Stimulated activated CD8-positive, alpha-beta memory T cell treated with anti-CD3 and anti-CD28 coated beads, Interleukin-15, amount 100 ng/mL, for 48 hours (primary cell): ENCODE results near the gene REEP1.
"Not testable (repeated sequence)": the region's sequence is repeated elsewhere in the genome, so short reads cannot be mapped to it uniquely, and the experiment has no call there.

Source experiments
- DNase-seq, 2 donors: peaks; one replicate each; pipeline ENCODE4 v3.0.0-alpha.2; 2020; ENCODE audit warnings: low read depth in 2 of 2

Gene REEP1

DNA sequence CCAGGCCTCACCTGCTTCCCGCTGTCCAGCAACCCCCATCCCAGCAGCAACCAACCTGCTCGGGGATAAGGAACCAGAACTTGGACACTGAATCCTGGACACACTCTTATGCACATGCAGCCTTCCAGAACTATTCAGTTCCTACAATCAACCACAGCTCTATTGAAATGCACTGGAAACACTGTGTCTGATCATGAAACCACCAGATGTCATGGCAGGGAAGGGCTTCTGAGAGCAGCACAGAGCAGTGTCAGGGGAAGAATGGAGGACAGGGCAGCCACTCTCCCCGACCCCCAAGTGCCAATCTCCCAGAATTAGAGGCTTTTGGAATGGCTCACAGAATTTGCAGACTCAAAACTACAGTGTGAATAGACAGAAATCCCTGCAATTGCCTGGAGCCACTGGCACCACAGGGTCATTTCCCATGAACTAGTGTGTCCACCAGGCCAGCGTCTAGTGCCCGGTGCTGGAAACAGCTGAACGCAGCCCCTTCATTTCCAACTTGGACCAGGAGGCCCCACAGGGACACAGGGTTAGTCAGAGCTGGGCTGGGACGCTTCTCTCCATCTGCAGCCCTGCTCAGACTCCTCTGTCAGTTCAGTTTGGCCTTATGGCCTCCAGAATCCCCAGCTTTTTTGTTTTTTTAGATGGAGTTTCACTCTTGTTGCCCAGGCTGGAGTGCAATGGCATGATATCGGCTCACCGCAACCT, 112.6 kb downstream of the REEP1 start:
- DNase-seq, result no peak

DNA sequence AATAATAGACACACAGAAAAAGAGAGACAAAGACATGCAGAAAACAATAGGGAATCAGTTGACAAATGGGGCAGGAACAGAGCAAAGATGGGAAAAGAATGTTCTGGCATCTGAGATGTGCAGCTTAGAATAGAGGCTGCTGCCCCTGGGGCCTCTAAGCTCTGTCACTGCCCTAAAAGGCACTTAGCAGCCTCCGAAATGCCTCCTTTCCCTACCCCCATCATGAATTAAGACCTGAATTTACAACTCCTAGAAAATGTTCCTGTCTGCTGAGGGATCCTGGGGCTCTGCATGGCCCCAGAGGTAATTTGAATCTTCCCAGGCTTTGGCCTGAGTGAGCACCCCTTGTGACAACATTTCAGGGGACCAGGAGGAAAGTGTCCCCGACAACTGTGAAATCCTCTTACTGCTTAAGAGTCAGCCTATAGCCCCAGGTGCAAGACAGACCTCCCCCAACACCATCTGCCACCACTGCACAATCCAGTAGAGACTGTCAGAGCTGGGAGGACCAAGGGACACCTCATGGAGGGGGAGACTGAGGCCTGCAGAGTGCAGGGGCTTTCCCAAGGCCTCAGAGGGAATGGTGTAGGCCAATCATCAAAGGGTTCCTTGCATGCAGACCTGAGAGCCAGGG, 113.4 kb downstream of the REEP1 start:
- no peak for DNase-seq

- DNase-seq, result no peak
Measured at GRCh38 chr2:86223140-86223926, 114.1 kb downstream of the REEP1 start.

GRCh38 chr2:86221066-86221684, 116.3 kb downstream of the REEP1 start:
- peak in 1 of 2 donors; percentile 14 for DNase-seq

DNA sequence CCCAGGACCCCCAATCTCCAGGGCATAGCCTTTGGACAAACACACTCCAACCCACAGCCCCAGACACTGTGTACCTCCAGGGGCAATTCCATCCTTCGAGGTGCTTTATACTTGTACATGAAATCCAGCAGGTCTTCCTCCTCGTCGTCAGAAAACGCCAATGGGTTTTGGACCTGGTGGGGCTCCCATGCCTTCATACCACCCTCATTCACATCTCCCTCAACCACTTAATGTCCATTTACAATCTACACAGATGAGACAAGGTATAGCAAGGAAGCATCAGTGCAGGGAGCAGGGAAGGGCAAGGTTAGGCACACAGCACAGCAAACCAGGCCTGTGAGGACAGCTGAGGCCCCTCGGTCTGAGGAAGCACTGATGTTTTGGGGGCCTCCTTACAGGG, 117.5 kb downstream of the REEP1 start:
- no peak for DNase-seq

- DNase-seq, result no peak
Measured at GRCh38 chr2:86218124-86218523, 119.3 kb downstream of the REEP1 start.

- DNase-seq, result no peak
Measured at GRCh38 chr2:86216575-86217555, 120.6 kb downstream of the REEP1 start.

DNA sequence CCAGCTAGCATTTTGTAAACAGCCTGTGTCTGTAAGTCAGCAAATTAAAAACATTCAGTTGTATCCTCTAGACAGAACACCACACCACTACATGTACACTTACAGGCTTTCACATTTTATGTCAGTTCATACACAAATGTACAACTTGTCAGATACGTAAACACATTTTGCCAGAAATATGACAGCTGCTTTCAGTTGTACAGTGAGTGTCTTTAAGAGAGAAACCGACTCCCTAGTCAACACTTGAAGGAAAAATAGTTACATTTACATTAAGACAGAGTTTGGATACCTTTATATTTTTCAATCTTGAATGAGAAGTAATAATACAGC, 123.0 kb downstream of the REEP1 start:
- no peak for DNase-seq

DNA sequence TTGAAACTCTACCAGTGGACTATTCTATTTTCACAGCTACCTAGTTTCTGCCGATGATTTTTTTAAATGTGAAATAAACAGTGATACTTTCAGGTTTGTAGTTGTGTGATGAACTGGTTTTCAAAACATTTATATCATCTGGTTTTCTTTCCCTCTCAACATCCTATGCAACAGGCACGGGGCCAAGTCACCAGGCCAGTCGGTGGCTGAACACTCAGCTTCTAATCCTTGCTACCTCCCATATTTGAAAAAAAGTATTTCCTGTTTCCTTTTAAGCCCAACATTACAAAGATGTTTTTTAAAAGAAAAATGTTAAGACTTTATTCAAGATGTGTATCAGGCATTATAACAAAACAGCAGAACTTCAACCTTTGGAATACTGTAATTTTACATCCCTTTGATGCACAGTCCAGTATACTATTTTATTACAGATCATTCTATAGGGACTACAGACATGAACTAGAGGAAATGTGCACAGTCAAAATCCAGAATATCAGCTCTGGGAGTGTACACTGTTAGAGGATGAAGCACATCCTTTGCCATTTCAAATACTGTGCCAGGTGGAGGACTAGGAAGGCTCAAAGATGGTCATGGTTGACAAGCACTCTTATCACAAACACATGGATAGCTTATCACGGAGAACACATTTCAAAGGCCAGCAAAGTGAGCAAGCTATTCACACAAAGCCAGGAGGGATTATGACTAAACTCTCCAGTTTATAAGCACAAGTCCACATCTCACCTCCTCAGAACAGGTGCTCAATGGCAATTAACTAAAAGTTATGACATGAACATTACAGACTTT, 123.5 kb downstream of the REEP1 start:
- DNase-seq, result no peak

DNA sequence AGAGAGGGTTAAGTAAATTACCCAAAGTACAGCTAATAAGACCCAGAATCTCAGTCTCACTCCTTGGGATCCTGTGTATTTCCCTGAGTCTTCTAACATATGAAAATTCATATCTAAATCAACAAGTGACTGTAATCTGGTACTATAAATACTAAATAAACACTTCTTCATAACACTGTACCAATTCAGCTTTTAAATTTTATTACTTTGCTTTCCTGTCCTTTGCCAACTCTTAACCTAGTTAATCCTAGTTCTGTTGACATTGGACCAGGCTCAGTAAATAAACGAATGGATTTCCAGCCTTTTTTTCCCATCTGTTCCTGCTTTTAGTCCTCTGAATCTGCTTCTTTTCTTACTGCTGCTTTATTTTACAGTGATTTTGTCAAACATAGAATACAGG, 124.4 kb downstream of the REEP1 start:
- no peak for DNase-seq

- no peak for DNase-seq
Measured at GRCh38 chr2:86211796-86212188, 125.6 kb downstream of the REEP1 start.

DNA sequence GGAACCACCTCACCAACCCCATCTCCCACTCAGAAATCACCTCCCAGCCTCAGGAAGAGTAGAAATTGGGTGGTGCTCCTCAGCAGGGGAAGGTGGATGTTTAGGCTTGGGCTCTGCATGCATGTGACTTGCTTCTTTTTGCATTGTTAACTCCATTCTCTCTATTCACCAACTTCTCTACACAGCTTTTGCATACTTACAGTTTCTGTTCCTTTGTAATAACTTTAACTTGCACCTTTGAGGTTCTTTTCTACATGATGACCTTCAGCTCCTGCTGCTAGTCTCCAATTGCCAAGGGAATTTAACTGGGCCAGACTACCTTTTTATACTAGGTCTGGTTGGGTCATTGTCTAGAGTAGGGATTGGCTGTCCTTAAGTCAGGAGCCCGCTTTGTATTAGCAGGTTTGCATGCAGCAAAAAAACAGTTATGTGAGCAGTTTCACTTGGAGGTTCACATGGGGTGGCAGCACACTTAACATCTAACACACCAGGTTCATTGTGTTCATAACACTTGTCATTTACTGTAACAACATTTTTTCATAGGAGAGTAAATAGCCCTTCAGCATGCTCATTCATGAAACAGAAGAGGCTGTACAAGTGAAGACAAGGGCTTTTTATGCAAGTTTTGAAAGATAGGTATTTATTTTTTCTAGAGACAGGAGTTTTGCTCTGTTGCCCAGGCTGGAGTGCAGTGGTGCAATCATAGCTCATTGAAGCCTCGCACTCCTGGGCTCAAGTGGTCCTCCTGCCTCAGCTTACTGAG, 126.2 kb downstream of the REEP1 start:
- DNase-seq, result no peak

- no peak for DNase-seq
Measured at GRCh38 chr2:86204458-86204857, 133.0 kb downstream of the REEP1 start.

- DNase-seq, result no peak
Measured at GRCh38 chr2:86203614-86204013, 133.8 kb downstream of the REEP1 start.

- no peak for DNase-seq
Measured at GRCh38 chr2:86202702-86203101, 134.7 kb downstream of the REEP1 start.

- DNase-seq, result no peak
Measured at GRCh38 chr2:86202336-86202692, 135.1 kb downstream of the REEP1 start.

DNA sequence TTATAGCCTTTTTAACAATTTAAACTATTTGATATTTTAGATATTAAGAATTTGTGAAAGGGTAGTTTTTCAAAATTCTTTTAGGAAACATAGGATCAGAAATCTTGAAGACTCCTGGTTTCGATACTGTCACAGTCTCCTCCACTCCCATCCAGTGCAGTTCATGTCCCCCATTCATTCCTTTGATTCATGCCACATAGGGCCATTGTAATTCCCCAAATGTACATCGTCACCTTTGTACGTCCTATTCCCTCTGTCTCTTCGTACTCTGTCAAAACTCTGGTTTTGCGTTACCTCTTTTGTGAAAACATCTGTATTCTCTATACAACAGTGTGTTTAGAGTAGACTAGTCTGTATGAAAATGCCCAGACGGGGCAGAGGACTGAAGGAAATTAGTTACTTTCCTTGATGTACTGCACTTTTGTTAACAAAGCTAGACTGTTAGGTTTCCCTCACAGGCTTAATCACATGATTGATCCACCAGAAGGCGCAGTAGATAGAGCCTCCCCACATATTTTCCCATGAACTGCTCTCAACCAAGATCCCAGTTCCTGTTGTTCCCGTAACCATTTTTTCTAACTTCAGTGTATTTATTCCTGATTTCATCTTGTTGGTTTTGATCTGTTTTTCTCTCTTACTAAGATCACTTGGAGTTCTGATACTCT, 135.6 kb downstream of the REEP1 start:
- DNase-seq, result no peak

- not testable (repeated sequence) for DNase-seq
Measured at GRCh38 chr2:86200564-86200963, 136.9 kb downstream of the REEP1 start.

GRCh38 chr2:86199834-86200177, 137.6 kb downstream of the REEP1 start:
- DNase-seq, result no peak
